Fibroblast of lung (primary cell): Measurements from ENCODE around the gene HOXB6. TPM values are rescaled to one million over a fixed set of nuclear protein-coding genes. Genes with fewer than 3 reads are reported as not detected.

Experiments
- DNase-seq, 2 donors: peaks; one replicate each; pipeline versions ENCODE4 v3.0.0 to v3.0.0-alpha.2; 2010; ENCODE audit warnings: low read depth in 2 of 2
- H2AFZ ChIP-seq: 2 replicates; pipeline ENCODE4 v1.5.1; 2012; ENCODE audit warnings: low read length, control low read depth, inconsistent platforms
- H3K27ac ChIP-seq: 2 replicates; pipeline ENCODE4 v1.5.1; 2011; ENCODE audit warnings: low read length, control low read depth; ENCODE audit not compliant: insufficient read depth
- H3K27me3 ChIP-seq: 2 replicates; pipeline ENCODE4 v1.5.1; 2011; ENCODE audit warnings: mild to moderate bottlenecking, low read length; ENCODE audit not compliant: control insufficient read depth, insufficient read depth
- H3K36me3 ChIP-seq: 2 replicates; pipeline ENCODE4 v1.5.1; 2011; ENCODE audit warnings: low read length; ENCODE audit not compliant: control insufficient read depth, insufficient read depth
- H3K4me1 ChIP-seq: 2 replicates; pipeline ENCODE4 v1.5.1; 2011; ENCODE audit warnings: low read length; ENCODE audit not compliant: control insufficient read depth, insufficient read depth; ENCODE audit errors: extremely low read depth
- H3K4me2 ChIP-seq: 2 replicates; pipeline ENCODE4 v1.5.1; 2011; ENCODE audit warnings: low read length, control low read depth; ENCODE audit not compliant: insufficient read depth; ENCODE audit errors: extremely low read depth
- H3K4me3 ChIP-seq, 4 experiments: fragments of 200-600 bp in 1 of 4; sonication (generic) in 1 of 4; replicated peaks in 1 of 4; 2 replicates each; pipeline ENCODE4 v1.5.1; 2011 to 2016; ENCODE audit warnings: low read length in 4 of 4, low read depth in 3 of 4, mild to moderate bottlenecking in 3 of 4, control low read depth in 2 of 4, inconsistent platforms in 1 of 4, mixed read lengths in 1 of 4; ENCODE audit not compliant: insufficient read depth in 1 of 4; ENCODE audit errors: control extremely low read depth in 1 of 4
- H3K79me2 ChIP-seq: 2 replicates; pipeline ENCODE4 v1.5.1; 2012; ENCODE audit warnings: mild to moderate bottlenecking, low read length, inconsistent platforms; ENCODE audit not compliant: control insufficient read depth, insufficient read depth
- H3K9ac ChIP-seq: 2 replicates; pipeline ENCODE4 v1.5.1; 2011; ENCODE audit warnings: mild to moderate bottlenecking, low read length, control low read depth; ENCODE audit not compliant: insufficient read depth
- H3K9me3 ChIP-seq: 2 replicates; pipeline ENCODE4 v1.5.1; 2012; ENCODE audit warnings: low read depth, low read length; ENCODE audit not compliant: control insufficient read depth, insufficient read depth
- H4K20me1 ChIP-seq: 2 replicates; pipeline ENCODE4 v1.5.1; 2011; ENCODE audit warnings: low read length; ENCODE audit not compliant: control insufficient read depth, insufficient read depth; ENCODE audit errors: extremely low read depth
- EZH2 ChIP-seq: IDR thresholded peaks from 2 replicates; pipeline ENCODE4 v1.5.1; 2012; ENCODE audit warnings: low read length, control low read depth, mild to moderate bottlenecking; ENCODE audit errors: missing control alignments
- polyA plus RNA-seq, 2 donors: library from polyadenylated mRNA; depleted of rRNA in 1 of 2; stranded (reverse) in 1 of 2; unstranded in 1 of 2; fragments of >200 nt; gene quantifications; 2 replicates each; pipeline ENCODE4 v1.2.1, GENCODE V29; 2011 to 2012; ENCODE audit warnings: missing spikeins in 1 of 2
- total RNA-seq: library from RNA; depleted of rRNA; stranded (reverse); fragments of >200 nt; gene quantifications from 2 replicates; pipeline ENCODE4 v1.2.1, GENCODE V29; 2014
- TF ChIP-seq, protein P1 (sequence below), 2 donors: IDR thresholded peaks in 1 of 2; conservative IDR thresholded peaks in 1 of 2; 1 replicate in 1 of 2; 2 replicates in 1 of 2; pipeline ENCODE4 v1.5.1; 2011 to 2012; ENCODE audit warnings: low read length in 2 of 2, control low read depth in 1 of 2, inconsistent platforms in 1 of 2, low read depth in 1 of 2, mild to moderate bottlenecking in 1 of 2

The HOXB6 gene
- total and polyA plus RNA-seq, 2 donors (not counting 1 experiment from before 2014, with no cell fraction given): 16.2 to 28.9 TPM

- Histone ChIP-seq H3K9ac (no peak overlapping the region), H3K36me3 (peaks cover 3% of the 10 kb centered on the region), H3K4me3 (peak overlapping the region; percentile 25 to 98 (median 60)), H3K27ac (peak overlapping the region; percentile 98), H3K9me3 (no peaks in the 10 kb centered on the region), H3K4me2 (peak overlapping the region; percentile 86), H3K4me1 (peaks cover 14% of the 10 kb centered on the region), H4K20me1 (no peaks in the 10 kb centered on the region), H3K79me2 (peaks cover 99% of the 10 kb centered on the region), H2AFZ (no peak overlapping the region), H3K27me3 (no peaks in the 10 kb centered on the region)
- TF ChIP-seq, protein P1, sequence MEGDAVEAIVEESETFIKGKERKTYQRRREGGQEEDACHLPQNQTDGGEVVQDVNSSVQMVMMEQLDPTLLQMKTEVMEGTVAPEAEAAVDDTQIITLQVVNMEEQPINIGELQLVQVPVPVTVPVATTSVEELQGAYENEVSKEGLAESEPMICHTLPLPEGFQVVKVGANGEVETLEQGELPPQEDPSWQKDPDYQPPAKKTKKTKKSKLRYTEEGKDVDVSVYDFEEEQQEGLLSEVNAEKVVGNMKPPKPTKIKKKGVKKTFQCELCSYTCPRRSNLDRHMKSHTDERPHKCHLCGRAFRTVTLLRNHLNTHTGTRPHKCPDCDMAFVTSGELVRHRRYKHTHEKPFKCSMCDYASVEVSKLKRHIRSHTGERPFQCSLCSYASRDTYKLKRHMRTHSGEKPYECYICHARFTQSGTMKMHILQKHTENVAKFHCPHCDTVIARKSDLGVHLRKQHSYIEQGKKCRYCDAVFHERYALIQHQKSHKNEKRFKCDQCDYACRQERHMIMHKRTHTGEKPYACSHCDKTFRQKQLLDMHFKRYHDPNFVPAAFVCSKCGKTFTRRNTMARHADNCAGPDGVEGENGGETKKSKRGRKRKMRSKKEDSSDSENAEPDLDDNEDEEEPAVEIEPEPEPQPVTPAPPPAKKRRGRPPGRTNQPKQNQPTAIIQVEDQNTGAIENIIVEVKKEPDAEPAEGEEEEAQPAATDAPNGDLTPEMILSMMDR (conservative IDR thresholded peaks at IDR 0.05 in 1 of 2, IDR thresholded peaks at IDR 0.05 in 1 of 2; ENCODE audit: low read depth in 1 of 2, low read length in 2 of 2): no peak
- no peak for TF ChIP-seq EZH2
- DNase-seq: no peak
These were observed 30.2 kb downstream of the HOXB6 start for GRCh38 chr17:48574505-48575065.

GRCh38 chr17:48571826-48572417 lies 32.9 kb downstream of the HOXB6 start:
- Histone ChIP-seq H3K4me2 (peak overlapping the region; percentile 86), H4K20me1 (no peaks in the 10 kb centered on the region), H3K79me2 (peaks cover 100% of the 10 kb centered on the region), H2AFZ (no peak overlapping the region), H3K27ac (peak overlapping the region; percentile 98), H3K4me1 (peaks cover 22% of the 10 kb centered on the region), H3K9me3 (no peaks in the 10 kb centered on the region), H3K36me3 (peaks cover 6% of the 10 kb centered on the region), H3K9ac (peak overlapping the region; percentile 68), H3K27me3 (no peaks in the 10 kb centered on the region), H3K4me3 (peak overlapping the region; percentile 44 to 98 (median 64))
- no peak for TF ChIP-seq EZH2
- TF ChIP-seq, protein P1 (conservative IDR thresholded peaks at IDR 0.05 in 1 of 2, IDR thresholded peaks at IDR 0.05 in 1 of 2; ENCODE audit: low read depth in 1 of 2, low read length in 2 of 2): no peak
- no peak for DNase-seq

DNA sequence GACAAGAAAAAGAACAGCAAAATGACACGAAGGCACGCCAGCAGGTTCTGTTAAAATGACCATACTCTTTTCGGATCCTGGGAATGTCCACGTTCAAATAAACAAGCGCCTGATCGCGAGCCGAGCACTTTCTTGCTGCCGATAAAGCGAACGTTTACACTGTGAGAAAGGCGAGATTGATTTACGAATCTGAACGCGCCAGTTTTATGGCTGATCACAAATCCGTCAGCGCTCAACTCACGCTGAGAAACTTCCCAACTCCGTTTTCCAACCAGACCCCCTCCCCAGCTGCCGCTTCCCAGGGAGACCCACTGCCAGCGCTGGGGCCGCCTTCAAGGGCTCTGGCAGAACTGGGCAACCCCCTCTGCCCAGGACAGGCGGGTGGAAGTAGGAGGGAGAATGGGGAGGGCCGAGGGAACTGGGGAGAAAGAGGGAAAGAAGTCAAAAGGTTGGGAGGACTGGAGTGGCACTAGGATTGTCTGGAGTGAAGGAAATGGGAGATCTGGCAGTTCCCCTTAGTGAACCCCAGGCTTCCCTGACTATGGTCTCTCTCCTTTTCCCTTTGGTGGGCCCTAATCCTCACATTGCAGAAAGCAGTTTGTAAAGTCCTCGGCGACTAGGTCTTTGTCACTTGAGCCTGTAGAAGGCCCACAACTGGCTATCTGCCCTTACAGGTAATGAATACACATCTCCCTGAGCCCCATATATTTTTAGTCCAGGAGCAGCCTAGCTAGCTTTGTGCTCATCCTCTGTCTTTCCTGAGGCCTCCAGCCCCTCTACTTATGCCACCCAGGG lies 33.6 kb downstream of the HOXB6 start:
- H4K20me1 ChIP-seq: no peaks in the 10 kb centered on the region
- peak; percentile 48 to 83 for DNase-seq
- H3K4me2 ChIP-seq: peak overlapping the region; percentile 86
- H2AFZ ChIP-seq: no peak overlapping the region
- H3K4me3 ChIP-seq: peak overlapping the region; percentile 44 to 98 (median 64)
- H3K27ac ChIP-seq: peak overlapping the region; percentile 98
- peak overlapping the region; percentile 68 for H3K9ac ChIP-seq
- H3K27me3 ChIP-seq: no peaks in the 10 kb centered on the region
- H3K79me2 ChIP-seq: peaks cover 100% of the 10 kb centered on the region
- peaks cover 8% of the 10 kb centered on the region for H3K36me3 ChIP-seq
- no peaks in the 10 kb centered on the region for H3K9me3 ChIP-seq
- TF ChIP-seq, protein P1 (conservative IDR thresholded peaks at IDR 0.05 in 1 of 2, IDR thresholded peaks at IDR 0.05 in 1 of 2; ENCODE audit: low read depth in 1 of 2, low read length in 2 of 2): no peak
- TF ChIP-seq EZH2: no peak
- peaks cover 29% of the 10 kb centered on the region for H3K4me1 ChIP-seq
